ENCODE measurements around the gene MOB1A.
A peak's percentile ranks its signal among the peaks of the same experiment; 100 is the strongest.

Gene MOB1A

DNA sequence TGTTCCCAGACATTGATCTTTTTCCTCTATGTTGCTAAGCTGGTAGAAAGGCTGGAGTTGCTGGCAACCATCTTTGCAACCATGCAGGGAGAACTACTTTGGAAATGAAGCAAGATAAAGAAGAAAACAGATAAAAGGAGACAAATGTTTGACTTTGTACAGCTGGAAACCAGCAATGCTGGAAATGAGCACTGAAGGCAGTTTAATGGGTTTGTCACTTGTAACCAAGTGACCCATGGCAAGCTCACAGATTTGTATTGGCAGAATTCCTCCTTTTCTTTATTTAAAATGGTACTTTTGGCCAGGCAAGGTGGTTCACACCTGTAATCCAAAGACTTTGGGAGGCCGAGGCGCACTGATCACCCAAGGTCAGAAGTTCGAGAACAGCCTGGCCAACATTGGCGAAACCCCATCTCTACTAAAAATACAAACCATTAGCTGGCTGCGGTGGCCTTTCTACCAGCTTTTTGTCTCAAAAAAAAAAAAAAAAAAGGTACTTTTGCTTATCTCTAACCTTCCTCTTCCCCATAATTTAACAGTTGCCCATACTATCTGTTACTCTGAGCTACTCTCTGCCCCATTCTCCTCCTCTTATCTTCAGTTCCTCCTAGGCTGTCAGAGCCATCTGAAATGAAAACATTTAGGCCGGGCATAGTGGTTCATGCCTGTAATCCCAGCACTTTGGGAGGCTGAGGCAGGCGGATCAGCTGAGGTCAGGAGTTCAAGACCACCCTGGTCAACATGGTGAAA is 28.9 kb downstream of the MOB1A start:
- DNase-seq (ENCODE audit: low read depth, low spot score), result no peak
- in situ Hi-C loops (cut with HindIII; ENCODE audit: low sequenced_read_pairs), result no loop called here
- no peak overlapping the region for H3K4me3 ChIP-seq (ENCODE audit: low read depth, low read length)
- TF ChIP-seq, protein P1, sequence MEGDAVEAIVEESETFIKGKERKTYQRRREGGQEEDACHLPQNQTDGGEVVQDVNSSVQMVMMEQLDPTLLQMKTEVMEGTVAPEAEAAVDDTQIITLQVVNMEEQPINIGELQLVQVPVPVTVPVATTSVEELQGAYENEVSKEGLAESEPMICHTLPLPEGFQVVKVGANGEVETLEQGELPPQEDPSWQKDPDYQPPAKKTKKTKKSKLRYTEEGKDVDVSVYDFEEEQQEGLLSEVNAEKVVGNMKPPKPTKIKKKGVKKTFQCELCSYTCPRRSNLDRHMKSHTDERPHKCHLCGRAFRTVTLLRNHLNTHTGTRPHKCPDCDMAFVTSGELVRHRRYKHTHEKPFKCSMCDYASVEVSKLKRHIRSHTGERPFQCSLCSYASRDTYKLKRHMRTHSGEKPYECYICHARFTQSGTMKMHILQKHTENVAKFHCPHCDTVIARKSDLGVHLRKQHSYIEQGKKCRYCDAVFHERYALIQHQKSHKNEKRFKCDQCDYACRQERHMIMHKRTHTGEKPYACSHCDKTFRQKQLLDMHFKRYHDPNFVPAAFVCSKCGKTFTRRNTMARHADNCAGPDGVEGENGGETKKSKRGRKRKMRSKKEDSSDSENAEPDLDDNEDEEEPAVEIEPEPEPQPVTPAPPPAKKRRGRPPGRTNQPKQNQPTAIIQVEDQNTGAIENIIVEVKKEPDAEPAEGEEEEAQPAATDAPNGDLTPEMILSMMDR (IDR thresholded peaks at IDR 0.05; ENCODE audit: low read depth, low read length), result no peak

DNA sequence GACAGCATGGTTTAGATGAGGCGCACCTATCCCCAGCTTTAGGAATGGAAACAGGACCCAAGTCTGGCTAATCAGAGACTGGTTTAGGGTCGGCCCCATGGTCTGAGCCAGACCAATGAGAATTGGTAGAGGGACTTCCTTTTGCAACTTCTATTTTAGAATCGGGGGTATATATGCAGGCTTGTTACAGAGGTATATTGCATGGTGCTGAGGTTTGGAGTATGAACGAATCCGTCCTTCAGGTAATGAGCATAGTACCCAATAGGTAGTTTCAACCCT is 29.5 kb downstream of the MOB1A start:
- H3K4me3 ChIP-seq (ENCODE audit: low read depth, low read length), result no peak overlapping the region
- no peak for DNase-seq (ENCODE audit: low read depth, low spot score)
- TF ChIP-seq, protein P1 (IDR thresholded peaks at IDR 0.05; ENCODE audit: low read depth, low read length), result no peak
- in situ Hi-C loops (cut with HindIII; ENCODE audit: low sequenced_read_pairs), result no loop called here

DNA sequence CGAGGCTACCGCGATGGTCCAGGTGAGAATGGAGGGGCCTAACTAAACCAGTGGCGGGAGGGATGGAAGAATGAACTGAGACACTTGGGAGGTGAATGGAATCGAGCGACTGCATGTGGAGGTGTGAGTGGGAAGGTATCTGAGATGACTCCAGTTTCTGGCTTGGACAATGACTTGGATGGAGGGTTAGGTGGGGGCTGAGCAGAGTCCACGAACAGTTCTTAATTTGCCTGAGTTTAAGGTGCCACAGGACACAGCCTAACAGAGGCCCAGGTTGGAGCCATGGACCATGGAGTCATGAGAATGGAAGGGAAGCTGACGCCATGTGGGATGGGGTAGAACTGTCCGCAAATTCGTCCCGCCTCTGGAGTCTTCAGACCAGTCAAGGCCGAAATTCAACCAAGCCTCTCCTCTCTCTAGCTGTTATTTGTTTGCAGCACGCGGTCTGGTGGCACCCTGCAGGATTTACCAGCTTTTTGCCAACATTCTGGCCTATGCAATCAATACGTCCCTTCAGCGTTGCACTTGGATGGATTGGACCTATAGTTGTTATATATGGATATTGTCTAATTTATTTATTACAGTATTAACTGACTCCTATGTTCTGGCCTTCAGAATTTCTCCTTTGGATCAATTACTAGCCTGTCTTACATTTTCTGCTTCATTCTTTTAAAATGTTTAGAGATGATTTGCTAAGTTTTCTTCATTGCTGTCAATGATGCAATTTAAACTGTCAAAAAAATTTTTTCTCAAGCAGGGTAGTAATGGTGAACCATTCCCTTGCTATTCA is 30.0 kb downstream of the MOB1A start:
- in situ Hi-C loops (cut with HindIII; ENCODE audit: low sequenced_read_pairs), result no loop called here
- DNase-seq (ENCODE audit: low read depth, low spot score), result no peak
- TF ChIP-seq, protein P1 (IDR thresholded peaks at IDR 0.05; ENCODE audit: low read depth, low read length), result no peak
- peak overlapping the region; percentile 74 for H3K4me3 ChIP-seq (ENCODE audit: low read depth, low read length)

DNA sequence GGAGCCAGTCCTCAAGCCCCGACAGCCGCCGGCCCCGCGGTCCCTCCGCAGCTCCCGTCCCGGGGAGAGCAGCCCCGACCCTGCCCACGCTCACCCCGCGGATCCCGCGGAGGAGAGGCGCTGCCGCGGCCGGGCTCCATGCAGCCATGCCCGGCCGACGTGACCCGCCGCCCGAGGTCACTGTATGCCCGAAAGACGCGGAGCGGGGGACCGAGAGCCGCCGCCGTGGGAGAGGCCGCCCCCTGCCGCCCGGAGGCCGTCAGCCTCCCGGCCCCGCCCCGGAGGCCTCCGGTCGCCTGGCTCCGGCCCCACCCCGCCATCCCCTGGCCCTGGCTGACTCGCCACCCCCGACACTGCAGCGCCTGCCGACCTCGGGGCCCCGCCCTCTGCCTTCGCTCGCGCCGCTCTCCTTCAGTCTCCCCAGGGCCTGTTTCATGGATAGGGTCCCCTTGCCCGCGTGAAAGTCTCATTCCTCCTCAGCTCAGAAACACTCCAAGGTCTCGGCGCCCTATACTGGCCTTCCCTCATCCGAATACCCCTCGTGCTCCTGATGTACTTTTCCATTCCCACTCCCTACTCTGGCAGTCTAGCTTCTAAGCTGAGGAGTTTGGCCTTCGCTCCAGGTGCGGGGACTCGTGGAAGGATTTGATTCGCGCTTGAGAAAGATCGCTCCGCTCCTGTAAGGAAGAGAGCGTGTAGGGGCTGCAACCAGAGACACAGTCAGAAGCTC is 30.8 kb downstream of the MOB1A start, which contains the start of gene BOLA3:
BOLA3 (minus strand) TSS at position 186 of the 730 bp plus-strand sequence; CDS start at position 148, 38 bp downstream.
- peak within 1 kb of the TSS; percentile 74 for H3K4me3 ChIP-seq (ENCODE audit: low read depth, low read length)
- TF ChIP-seq, protein P1 (IDR thresholded peaks at IDR 0.05; ENCODE audit: low read depth, low read length), result peak; percentile 50
- in situ Hi-C loops (cut with HindIII; ENCODE audit: low sequenced_read_pairs), result no loop called here
- DNase-seq (ENCODE audit: low read depth, low spot score), result peak; percentile 76

DNA sequence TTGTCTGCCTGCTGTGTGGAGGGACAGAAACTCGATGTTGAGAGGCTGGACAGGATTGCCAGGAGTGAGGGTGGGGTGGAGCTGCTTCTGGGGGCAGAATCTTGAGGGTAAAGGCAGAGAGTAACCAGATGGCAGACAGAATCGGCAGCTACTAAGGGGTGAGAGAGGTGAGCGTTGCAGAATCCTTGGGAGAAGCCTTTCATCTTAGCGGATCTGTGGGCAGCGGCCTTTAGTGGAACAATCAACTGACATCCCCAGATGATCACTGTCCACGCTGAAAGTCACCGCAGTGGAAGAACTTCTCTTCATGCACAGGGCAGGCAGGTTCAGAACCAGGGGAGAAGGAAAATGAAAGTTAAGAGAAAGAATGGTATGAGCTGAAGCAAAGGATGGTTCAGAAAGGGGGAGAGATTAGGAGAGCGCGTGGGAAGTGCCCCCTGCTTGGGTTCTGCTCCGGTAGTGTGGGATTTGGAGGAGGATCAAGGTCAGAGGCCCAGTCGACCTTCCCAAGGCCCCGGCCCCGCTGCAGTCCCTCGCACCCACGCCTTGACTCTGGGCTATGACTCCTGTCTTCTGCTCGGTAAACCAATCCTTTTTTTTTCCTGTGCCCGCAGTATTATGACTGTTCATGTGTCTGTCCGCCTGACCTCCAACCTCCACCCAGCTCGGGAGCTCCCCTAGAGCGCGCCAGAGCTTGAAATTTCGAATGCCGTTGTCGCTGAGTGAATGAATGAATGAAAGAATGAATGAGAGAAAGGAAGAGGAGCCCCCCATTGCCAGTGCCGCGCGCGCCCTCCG is 31.6 kb downstream of the MOB1A start:
- in situ Hi-C loops (cut with HindIII; ENCODE audit: low sequenced_read_pairs), result no loop called here
- peak overlapping the region; percentile 74 for H3K4me3 ChIP-seq (ENCODE audit: low read depth, low read length)
- TF ChIP-seq, protein P1 (IDR thresholded peaks at IDR 0.05; ENCODE audit: low read depth, low read length), result no peak
- DNase-seq (ENCODE audit: low read depth, low spot score), result peak; percentile 14

DNA sequence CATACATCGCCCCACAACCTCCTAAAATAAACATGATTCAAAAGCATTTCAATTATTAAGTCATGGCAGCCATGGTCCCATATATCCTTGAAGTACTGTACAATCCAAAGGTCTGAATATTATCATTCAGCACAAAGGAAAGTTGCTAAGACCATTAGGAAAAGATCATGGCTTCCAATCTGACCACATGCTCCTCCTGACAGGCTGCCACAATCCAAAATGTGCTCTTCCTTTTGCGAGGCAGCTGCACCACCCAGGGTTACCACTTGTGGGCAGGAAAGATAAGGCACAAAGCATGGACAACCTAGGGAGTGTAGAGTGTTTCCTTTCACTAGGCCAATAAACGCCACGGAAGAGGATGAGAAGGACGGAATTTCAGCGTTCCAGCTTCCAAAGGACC is 36.3 kb downstream of the MOB1A start:
- in situ Hi-C loops (cut with HindIII; ENCODE audit: low sequenced_read_pairs), result no loop called here
- DNase-seq (ENCODE audit: low read depth, low spot score), result no peak
- TF ChIP-seq, protein P1 (IDR thresholded peaks at IDR 0.05; ENCODE audit: low read depth, low read length), result no peak
- H3K4me3 ChIP-seq (ENCODE audit: low read depth, low read length), result no peak overlapping the region
